ENCODE measurements around the gene CORO2A. TPM values are rescaled to one million over a fixed set of nuclear protein-coding genes. Genes with fewer than 3 reads are reported as not detected.
A peak's percentile ranks its signal among the peaks of the same experiment; 100 is the strongest.

CORO2A gene
- 9.2 and 12.5 TPM in 2 replicates for total RNA-seq (2014; rRNA removed; shearing (Covaris generic))
- 7.1 and 7.9 TPM in 2 replicates for polyA plus RNA-seq (2015; cell fraction: cytosol; rRNA removed)
- polyA plus RNA-seq (2015; cell fraction: nucleus; rRNA removed) = 4.6 and 4.9 TPM in 2 replicates

DNA sequence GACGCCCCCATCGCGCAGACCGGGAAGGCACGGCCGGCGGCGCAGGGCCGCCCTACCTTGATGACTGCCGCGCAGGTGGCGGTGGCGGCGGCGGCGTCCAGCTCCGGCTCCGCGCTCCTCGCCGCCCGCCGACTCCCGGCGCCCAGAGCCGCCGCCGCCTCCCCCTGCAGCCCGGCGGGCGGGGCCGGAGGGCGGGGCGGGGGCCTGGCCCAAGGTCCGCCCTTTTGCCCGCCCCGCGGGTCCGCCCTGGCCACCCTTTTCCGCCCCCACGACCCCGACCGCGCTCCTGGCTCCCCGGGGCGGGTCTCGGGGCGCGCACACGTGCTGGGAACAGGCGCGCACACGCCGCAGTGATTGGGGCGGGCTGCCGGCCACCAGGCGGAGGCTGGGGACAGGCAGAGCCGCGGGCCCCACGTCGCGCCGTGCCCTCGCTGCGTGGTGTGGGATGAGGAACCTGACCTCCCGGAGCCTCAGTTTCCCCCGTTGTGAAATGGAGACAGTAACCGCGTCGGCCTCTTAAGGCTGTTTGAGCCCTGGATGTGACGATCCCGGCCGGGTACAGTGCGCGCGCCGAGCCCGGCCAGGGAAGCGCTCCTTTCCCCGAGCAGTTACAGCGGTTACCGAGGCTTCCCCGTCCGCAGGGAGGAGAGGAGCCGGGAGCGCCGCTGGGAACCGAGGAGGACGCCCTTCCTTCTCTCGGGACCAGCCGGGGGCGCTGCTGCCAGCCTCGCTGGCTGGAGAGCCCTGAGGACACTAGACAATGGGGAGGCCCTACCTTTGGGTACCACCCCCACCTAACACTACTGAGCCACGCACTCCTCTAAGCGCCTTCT, at the start of gene CORO2A:
Gene CORO2A (minus strand): TSS at position 135 of the 833 bp plus-strand sequence. CDS start 34,977 bp downstream, outside the sequence.
- peak; percentile 77 for DNase-seq (ENCODE audit: low read depth)

- DNase-seq (ENCODE audit: low read depth) = no peak
These were observed 49.2 kb upstream of the CORO2A start for GRCh38 chr9:98241357-98242300.

- DNase-seq (ENCODE audit: low read depth) = no peak
These were observed 48.0 kb upstream of the CORO2A start for GRCh38 chr9:98240475-98240874.

- no peak for DNase-seq (ENCODE audit: low read depth)
These were observed 44.6 kb upstream of the CORO2A start for GRCh38 chr9:98236901-98237487.

DNA sequence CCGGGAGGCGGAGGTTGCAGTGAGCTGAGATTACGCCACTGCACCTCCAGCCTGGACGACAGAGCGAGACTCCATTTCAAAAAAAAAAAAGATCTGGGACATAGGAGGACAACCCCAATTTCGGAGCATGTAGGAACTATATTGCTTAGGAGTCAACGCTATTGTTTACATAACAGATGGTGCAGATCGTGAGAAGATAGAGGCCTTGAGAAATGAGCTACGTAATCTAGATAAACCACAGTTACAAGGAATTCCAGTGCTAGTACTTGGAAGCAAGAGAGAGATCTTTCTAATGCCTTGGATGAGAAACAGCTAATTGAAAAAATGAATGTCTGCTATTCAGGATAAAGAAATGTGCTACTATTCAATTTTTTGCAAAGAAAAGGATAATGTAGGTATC, 42.7 kb upstream of the CORO2A start:
- no peak for DNase-seq (ENCODE audit: low read depth)

DNA sequence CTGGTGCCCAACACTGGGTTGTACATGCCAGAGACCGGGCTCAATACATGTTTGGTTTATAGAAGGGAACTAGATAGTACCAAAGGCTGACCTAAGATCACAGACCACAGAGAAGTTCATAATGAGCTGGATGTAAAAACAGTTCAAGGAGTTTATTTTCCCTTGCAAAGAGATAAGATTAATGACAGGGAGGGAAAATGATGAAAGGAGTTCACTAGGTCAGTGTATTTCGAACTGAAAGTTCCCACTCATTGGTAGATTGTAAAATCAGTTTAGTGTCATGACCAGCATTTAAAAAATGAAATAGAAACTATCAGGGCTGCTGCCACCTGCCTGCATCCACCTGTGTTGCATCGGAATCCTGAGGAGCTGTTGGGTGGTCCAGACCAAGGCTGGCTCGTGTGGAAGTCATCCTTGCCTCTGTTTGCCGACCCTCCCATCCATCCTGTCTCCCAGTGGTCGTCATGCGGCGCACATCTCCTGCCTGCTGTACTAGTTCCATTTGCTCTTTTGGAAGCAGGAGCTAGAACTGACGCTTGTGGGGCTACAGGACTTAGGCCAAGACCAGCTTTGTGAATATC, 41.9 kb upstream of the CORO2A start:
- no peak for DNase-seq (ENCODE audit: low read depth)

- no peak for DNase-seq (ENCODE audit: low read depth)
These were observed 40.5 kb upstream of the CORO2A start for GRCh38 chr9:98232926-98233325.

DNA sequence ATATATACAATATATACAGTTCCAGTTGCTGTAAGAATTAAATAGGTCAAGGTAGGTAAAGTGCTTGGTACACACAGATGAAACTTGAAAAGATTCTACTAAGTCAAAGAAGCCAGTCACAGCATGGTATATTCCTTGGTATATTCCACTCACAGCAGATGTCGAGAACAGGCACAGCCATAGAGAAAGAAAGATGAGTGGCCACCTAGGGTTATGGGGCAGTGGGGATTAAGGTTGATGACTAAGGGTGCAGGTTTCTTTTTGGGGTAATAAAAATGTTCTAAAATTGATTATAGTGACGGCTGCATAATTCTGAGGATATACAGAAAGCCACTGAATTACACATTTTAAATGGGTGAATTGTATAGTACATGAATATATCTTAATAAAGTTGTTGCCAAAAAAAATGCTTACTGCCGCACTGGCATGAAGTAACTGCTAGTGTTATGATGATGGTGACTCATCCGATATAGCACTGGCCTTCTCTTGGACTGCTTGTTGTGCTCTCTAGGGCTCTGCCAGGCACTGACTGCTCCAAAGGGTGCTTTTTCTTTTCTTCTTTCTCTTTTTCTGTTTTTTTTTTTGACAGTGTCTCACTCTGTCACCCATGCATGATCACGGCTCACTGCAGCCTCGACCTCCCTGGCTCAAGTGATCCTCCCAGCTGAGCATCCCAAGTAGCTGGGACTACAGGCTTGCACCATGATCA, 39.5 kb upstream of the CORO2A start:
- peak; percentile 79 for DNase-seq (ENCODE audit: low read depth)

DNA sequence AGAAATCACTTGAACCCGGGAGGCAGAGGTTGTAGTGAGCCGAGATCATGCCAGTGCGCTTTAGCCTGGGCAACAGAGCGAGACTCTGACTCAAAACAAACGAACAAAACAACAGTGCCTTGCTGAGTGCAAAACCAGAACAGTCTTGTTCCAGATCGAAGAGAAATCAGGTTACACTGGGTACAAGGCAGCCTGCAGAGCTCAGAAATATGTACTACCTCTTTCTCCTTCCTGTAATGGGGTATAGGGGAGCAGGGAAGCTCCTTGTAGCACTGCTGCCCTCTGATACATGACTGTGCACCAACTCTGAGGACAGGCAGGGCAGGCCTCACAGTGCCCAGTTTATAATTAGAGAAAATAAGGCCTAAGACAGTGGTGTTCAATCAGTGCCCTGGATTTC, 38.4 kb upstream of the CORO2A start:
- no peak for DNase-seq (ENCODE audit: low read depth)

DNA sequence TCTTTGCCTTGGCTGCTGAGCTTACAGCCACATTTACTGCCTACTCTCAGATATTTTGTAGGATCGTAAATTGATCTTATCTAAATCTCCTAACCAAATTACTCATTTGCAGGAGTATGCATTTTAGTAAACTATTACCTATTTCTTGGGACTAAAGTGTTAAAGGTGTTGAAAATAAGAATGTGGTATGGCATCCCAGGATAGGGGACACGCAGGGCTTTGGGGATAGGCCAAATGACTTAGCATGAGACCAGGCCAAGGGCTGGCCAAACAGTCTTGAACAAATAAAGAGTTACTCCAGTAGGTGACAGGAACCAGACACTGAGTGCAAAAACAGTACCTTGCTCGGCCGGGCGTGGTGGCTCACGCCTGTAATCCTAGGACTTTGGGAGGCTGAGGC, 37.9 kb upstream of the CORO2A start:
- DNase-seq (ENCODE audit: low read depth) = no peak

DNA sequence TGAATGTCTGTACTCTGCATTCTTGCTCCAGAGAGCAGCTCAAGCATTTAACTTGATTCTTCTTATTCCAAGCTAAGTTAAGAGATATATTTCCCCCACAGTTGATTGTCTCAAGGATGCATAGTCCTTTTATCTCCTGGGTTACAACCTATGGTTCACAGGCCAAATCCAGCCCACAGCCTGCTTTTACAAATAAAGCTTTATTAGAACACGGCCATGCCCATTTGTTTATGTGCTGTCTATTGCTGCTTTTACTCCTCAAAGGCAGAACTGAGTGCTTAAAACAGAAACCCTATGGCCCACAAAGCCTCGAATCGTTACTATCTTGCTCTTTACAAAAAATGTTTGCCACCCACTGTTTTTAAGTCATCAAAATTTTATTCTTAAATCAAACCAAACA, 37.2 kb upstream of the CORO2A start:
- no peak for DNase-seq (ENCODE audit: low read depth)

DNA sequence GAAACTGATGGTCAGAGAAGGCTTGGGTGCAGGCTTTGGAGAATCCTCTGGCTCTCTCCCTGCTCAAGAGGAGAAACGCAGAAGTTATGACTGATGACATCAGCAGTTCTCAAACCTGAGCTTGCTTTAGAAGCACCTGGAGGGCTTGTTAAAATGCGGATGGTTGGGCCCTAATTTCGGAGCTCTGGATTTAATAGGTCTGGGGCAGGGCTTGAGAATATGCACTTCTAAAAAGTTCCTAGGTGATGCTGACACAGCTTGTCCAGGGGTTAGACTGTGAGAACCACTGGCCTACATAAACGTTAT, 36.6 kb upstream of the CORO2A start:
- no peak for DNase-seq (ENCODE audit: low read depth)

DNA sequence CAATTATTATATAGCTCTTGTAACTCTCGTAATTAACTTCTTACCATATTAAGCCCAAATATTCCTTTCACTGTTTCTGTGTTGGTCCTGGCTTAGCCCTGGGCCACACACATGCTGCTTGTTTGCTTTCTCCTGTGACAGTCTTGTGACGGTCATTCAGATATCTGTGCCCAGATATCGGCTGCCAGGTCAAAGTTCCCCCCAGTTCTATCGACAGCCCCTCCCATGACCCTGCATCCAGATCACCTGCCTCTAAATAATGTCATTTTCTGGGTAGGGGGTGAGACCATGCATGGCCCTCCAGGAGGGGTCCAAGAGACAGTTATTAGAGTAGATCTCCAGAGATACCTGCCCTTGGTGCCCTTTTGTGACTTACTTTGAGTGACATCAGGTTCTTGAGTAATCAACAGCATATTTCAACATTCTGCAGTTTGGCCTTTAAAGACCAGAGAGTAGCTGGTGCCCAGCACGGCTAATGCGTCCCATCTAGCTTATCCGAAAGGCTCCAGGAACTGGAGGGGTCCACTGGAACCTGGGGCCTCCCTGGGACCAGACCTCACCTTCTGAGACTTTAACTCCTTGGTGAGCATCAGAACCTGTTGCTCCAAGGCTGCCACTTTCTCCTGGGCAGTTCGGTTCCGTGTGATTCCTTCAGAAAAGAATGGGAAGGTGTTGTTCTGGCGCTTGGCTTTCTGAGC, 36.1 kb upstream of the CORO2A start:
- no peak for DNase-seq (ENCODE audit: low read depth)

GRCh38 chr9:98227883-98228282, 35.4 kb upstream of the CORO2A start:
- DNase-seq (ENCODE audit: low read depth) = no peak

GRCh38 chr9:98226957-98227356, 34.5 kb upstream of the CORO2A start:
- no peak for DNase-seq (ENCODE audit: low read depth)

GRCh38 chr9:98226516-98226915, 34.1 kb upstream of the CORO2A start:
- DNase-seq (ENCODE audit: low read depth) = no peak

DNA sequence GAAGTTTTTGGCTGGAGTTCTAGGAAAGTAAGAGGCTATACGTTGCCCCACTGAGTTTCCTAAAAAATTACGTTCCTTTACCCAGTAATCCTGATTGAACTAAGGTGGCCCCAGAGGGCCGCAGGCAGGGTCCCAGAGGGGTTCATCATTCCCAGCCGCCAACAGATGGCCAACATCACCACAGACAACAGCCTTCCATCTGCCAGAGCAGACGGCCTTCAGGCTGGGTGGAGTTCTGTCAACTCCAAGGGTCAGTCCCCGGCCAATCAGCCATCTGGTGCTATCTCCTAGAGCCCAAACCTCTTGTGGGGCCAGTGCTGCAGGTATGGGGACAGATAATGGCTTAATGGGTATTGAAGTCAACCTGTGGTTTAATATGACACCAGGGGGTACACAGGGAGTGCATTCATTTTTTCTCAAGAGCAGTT, 32.6 kb upstream of the CORO2A start:
- DNase-seq (ENCODE audit: low read depth) = no peak

DNA sequence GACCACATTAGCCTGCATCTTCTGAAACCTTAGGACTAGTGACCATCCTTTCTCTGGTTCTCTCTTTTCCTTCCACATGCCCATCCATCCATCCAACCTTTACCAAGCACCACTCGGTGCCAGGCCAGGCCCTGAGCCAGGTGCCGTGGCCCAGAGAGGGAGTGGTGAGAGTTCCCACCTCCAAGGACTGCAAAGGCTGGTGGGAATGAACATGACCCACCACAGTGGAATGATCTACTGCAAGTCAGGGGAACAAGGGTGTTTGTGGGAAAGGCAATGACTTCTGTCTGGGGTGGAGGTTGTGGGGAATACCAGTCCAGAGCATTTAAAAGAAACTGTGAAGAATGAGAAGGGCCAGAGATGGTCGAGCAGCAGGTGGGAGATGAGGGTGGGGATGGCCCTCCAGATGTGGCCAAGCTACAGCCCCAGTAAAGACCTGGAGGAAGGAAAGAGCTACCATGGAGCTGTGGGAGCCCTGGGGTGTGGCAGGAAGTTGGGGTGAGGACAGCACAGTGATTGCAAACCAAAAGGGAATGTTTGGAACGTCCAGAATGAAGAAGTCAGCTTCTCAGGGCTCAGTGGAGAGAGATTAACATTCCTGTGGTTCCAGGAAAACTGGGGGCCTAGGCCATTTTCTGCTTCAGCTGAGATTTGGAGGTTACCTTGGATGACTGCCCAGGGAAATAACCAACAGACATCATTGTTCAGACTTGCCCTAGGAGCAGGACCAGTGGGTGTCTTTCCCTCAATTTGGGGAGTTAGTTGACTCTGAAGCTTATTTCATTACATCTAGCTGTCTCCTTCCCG, 30.7 kb upstream of the CORO2A start:
- peak; percentile 99 for DNase-seq (ENCODE audit: low read depth)

DNA sequence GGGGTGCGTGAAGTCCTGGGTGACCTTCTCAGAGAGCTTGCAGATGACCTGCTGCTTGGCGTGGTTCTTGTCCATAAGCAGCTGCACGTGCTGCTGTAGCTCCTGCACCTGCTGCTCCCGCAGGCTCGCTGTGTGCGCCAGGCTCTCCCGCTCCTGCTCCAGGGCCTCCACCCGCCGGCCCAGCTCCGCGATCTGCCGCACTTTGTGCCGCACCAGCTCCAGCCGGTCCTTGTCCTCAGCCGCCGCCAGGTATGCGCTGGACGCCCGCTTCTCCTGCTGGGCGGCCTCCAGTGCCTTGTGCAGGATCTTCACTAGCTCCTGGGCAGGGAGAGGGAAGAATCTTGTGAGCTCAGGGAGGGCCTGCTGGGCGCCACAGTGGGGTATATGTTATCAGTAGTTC, 28.5 kb upstream of the CORO2A start:
- DNase-seq (ENCODE audit: low read depth) = no peak

All from HT1080 (cell line).